ENCODE results near the gene SETX. TPM values are rescaled to one million over a fixed set of nuclear protein-coding genes. Genes with fewer than 3 reads are reported as not detected.
"Not testable (repeated sequence)": the region's sequence is repeated elsewhere in the genome, so short reads cannot be mapped to it uniquely, and the experiment has no call there.

Gene SETX
- total and polyA plus RNA-seq, 2 of the 13 experiments (the other 11 are each of a cell fraction or from before 2014, with no cell fraction given) = 13.2 to 39.0 TPM

GRCh38 chr9:132381966-132382541 lies 27.3 kb upstream of the SETX start (continued):
- TF ChIP-seq ZNF230 (CRISPR knock-in tag; IDR thresholded peaks at IDR 0.05) (no peak), ZBTB4 (CRISPR knock-in tag; IDR thresholded peaks at IDR 0.05; ENCODE audit: borderline replicate concordance) (no peak), ZNF790 (CRISPR knock-in tag; IDR thresholded peaks at IDR 0.05; ENCODE audit: borderline replicate concordance) (no peak), HHEX (CRISPR knock-in tag; IDR thresholded peaks at IDR 0.05) (no peak), KMT2A (CRISPR knock-in tag; IDR thresholded peaks at IDR 0.05) (no peak), KDM1A (CRISPR knock-in tag; IDR thresholded peaks at IDR 0.05) (no peak), CBX5 (CRISPR knock-in tag; IDR thresholded peaks at IDR 0.05; ENCODE audit: borderline replicate concordance) (no peak), MAZ (IDR thresholded peaks at IDR 0.05; ENCODE audit: borderline replicate concordance, low read depth, low read length) (no peak), MAZ (CRISPR knock-in tag; IDR thresholded peaks at IDR 0.05; ENCODE audit: low read depth) (no peak), SP5 (CRISPR knock-in tag; IDR thresholded peaks at IDR 0.05; ENCODE audit: borderline replicate concordance, low read depth) (no peak), ZNF143 (CRISPR knock-in tag; IDR thresholded peaks at IDR 0.05) (no peak)

GRCh38 chr9:132378416-132378815 lies 23.6 kb upstream of the SETX start:
- H3K36me3 ChIP-seq (replicated peaks in 1 of 2; ENCODE audit: control insufficient read depth in 1 of 2, insufficient read depth in 2 of 2, low read length in 2 of 2) = peaks cover 14 to 31% of the 10 kb centered on the region in 2 experiments; a peak in 4 of 5 replicates
- POLR2A ChIA-PET; in situ Hi-C loops (cut with HindIII; ENCODE audit: extremely low pct_ligation_motif_present, low pct_unique_long_range_greater_than_20kb); H2AFZ ChIP-seq (ENCODE audit: low read length); DNase-seq (ENCODE audit: low spot score); BruUV-seq (replicated peaks); H3K27ac ChIP-seq (ENCODE audit: extremely low read length, insufficient read depth, low read length); H3K4me2 ChIP-seq (ENCODE audit: low read depth, low read length); H3K4me3 ChIP-seq (replicated peaks in 1 of 3; ENCODE audit: insufficient read depth in 1 of 3, low read depth in 2 of 3, low read length in 3 of 3); H3K9ac ChIP-seq (ENCODE audit: insufficient read depth, low read depth, low read length); H3K4me1 ChIP-seq (ENCODE audit: insufficient read depth, low read length); FAIRE-seq; ATAC-seq; H3K9me3 ChIP-seq (ENCODE audit: low read length); intact Hi-C loops (cut with micrococcal nuclease; ENCODE audit: unreplicated experiment); H3K79me2 ChIP-seq (ENCODE audit: insufficient read depth, low read length); H3K27me3 ChIP-seq (ENCODE audit: control insufficient read depth in 1 of 2, insufficient read depth in 2 of 2, low read length in 2 of 2); H4K20me1 ChIP-seq (ENCODE audit: insufficient read depth, low read length); CTCF ChIA-PET (ENCODE audit: low intra/inter-chr PET ratio, low total read pairs): not testable (repeated sequence)
- peak; percentile 87 for TF ChIP-seq MNT (IDR thresholded peaks at IDR 0.05)
- WGBS (ENCODE audit: low lambda C conversion rate) = 94% methylated on average over 3 of the region's 3 CpGs
